Measurements from ENCODE around the gene SSH2. TPM values are rescaled to one million over a fixed set of nuclear protein-coding genes. Genes with fewer than 3 reads are reported as not detected.

Gene SSH2
- total and polyA plus RNA-seq, 2 of the 13 experiments (the other 11 are each of a cell fraction or from before 2014, with no cell fraction given) = 6.0 to 6.4 TPM

DNA sequence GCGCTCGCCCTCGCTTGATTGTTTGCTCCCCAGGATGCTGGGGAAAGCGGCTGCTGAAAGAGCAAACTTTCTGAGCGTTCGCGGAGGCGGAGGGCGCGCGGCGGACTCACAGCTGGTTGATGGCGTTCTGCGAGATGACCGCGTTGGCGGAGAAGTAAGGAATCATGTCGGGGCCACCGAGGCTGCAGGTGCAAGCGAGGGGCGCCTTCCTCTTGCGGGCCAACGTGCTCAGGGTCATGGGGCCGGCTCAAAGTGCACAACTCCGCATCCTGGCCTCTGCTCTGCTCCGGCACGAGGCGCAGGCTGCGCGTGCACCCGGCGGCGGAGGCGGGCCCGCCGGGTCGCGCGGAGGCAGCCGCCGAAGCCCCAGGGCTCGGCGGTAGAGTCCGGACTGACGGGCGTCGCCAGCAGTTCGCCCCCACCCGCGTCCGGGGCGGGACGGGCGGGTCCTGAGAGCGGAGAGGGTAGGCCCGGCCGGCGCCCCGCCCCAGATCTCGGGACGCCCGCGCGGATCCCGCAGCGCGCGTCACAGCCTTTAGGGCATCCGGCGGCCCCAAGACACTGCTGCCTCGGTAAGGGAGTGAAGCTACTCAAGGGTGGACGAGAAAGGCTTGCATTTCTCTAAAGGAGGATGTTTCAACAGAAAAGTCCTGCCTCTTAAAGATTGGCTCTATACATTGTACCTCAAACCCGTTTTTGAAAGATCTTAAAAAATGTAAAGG lies 168.8 kb downstream of the SSH2 start (continued):
- TF ChIP-seq CREB3 (CRISPR knock-in tag; IDR thresholded peaks at IDR 0.05) = peak; percentile 62; the same call in 1 of the 2 replicates
- TF ChIP-seq ARHGAP35 (CRISPR knock-in tag; IDR thresholded peaks at IDR 0.05; ENCODE audit: borderline replicate concordance) = peak; percentile 64; the same call in 1 of the 2 replicates
- peak; percentile 89 for TF ChIP-seq TMF1 (CRISPR knock-in tag; IDR thresholded peaks at IDR 0.05; ENCODE audit: low read depth)
- peak in 1 of 2 experiments; percentile 55; a peak in 2 of 4 replicates for TF ChIP-seq POLR2A (IDR thresholded peaks at IDR 0.05; ENCODE audit: insufficient read depth in 1 of 2, low read depth in 2 of 2, low read length in 2 of 2)
- TF ChIP-seq ZNF3 (CRISPR knock-in tag; IDR thresholded peaks at IDR 0.05) = no peak
- no peak for TF ChIP-seq TCF7L2 (IDR thresholded peaks at IDR 0.05; ENCODE audit: low read depth, low read length)
- peak; percentile 61; the same call in 1 of the 2 replicates for TF ChIP-seq GABPB1 (CRISPR knock-in tag; IDR thresholded peaks at IDR 0.05)
- TF ChIP-seq, protein P1, sequence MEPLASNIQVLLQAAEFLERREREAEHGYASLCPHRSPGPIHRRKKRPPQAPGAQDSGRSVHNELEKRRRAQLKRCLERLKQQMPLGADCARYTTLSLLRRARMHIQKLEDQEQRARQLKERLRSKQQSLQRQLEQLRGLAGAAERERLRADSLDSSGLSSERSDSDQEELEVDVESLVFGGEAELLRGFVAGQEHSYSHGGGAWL (CRISPR knock-in tag; IDR thresholded peaks at IDR 0.05) = peak; percentile 83
- TF ChIP-seq FUBP1 (CRISPR knock-in tag; IDR thresholded peaks at IDR 0.05; ENCODE audit: borderline replicate concordance) = no peak
- TF ChIP-seq HNF4A (CRISPR knock-in tag; IDR thresholded peaks at IDR 0.05) = peak; percentile 77
- peak; percentile 84 for TF ChIP-seq ASH2L (IDR thresholded peaks at IDR 0.05; ENCODE audit: insufficient read length, low read depth, low read length)
- no peak for TF ChIP-seq ZSCAN30 (CRISPR knock-in tag; IDR thresholded peaks at IDR 0.05)
- 0 out of 2 replicates have a peak, but pooled peaks have one; percentile 66 for TF ChIP-seq HDAC2 (CRISPR knock-in tag; IDR thresholded peaks at IDR 0.05)
- TF ChIP-seq ZNF746 (CRISPR knock-in tag; IDR thresholded peaks at IDR 0.05) = no peak
- TF ChIP-seq KDM5B (CRISPR knock-in tag; IDR thresholded peaks at IDR 0.05; ENCODE audit: borderline replicate concordance) = peak; percentile 86
- peak; percentile 85 for TF ChIP-seq ZNF800 (CRISPR knock-in tag; IDR thresholded peaks at IDR 0.05)
- TF ChIP-seq ZBTB38 (CRISPR knock-in tag; IDR thresholded peaks at IDR 0.05) = peak; percentile 38; the same call in 1 of the 2 replicates
- TF ChIP-seq ZNF644 (CRISPR knock-in tag; IDR thresholded peaks at IDR 0.05; ENCODE audit: low read depth) = no peak
- TF ChIP-seq ZBTB37 (CRISPR knock-in tag; IDR thresholded peaks at IDR 0.05) = no peak
- 0 out of 2 replicates have a peak, but pooled peaks have one; percentile 29 for TF ChIP-seq ZNF724P (CRISPR knock-in tag; IDR thresholded peaks at IDR 0.05; ENCODE audit: borderline replicate concordance)
- TF ChIP-seq NR2F6 (IDR thresholded peaks at IDR 0.05) = no peak
- peak; percentile 67 for TF ChIP-seq NR2F6 (CRISPR knock-in tag; IDR thresholded peaks at IDR 0.05)
- 0 out of 2 replicates have a peak, but pooled peaks have one; percentile 15 for TF ChIP-seq ZNF768 (CRISPR knock-in tag; IDR thresholded peaks at IDR 0.05)
- TF ChIP-seq SNAI1 (CRISPR knock-in tag; IDR thresholded peaks at IDR 0.05; ENCODE audit: borderline replicate concordance) = no peak
- TF ChIP-seq KAT7 (CRISPR knock-in tag; IDR thresholded peaks at IDR 0.05; ENCODE audit: borderline replicate concordance) = peak; percentile 77; the same call in 1 of the 2 replicates

Measured in HepG2 (cell line).